PC-9 (cell line): ENCODE measurements around the gene MTUS2. TPM values are rescaled to one million over a fixed set of nuclear protein-coding genes. Genes with fewer than 3 reads are reported as not detected.

Source experiments
- BruUV-seq: library from RNA; stranded (reverse); fragments of 400-500 nt; replicated peaks from 2 replicates; lab custom pipeline; 2021; lab: Mats Ljungman, UMichigan
- CTCF ChIA-PET: fragments of 300-600 bp; sonication (Branson Sonifier 250); formaldehyde crosslinking; loops from one replicate; lab custom pipeline; 2022; ENCODE audit warnings: antibody characterized with exemption; lab: Charles Lee
- POLR2A ChIA-PET: fragments of 300-600 bp; sonication (Branson Sonifier 250); formaldehyde crosslinking; loops from one replicate; lab custom pipeline; 2022; ENCODE audit warnings: antibody characterized with exemption; ENCODE audit not compliant: unreplicated experiment; lab: Charles Lee
- DNase-seq, 2 experiments: peaks; one replicate each; pipeline versions ENCODE4 v3.0.0 to v3.0.0-alpha.2; 2015 to 2022; ENCODE audit warnings: mixed read lengths in 1 of 2
- H2AFZ ChIP-seq: fragments of 200-600 bp; sonication (generic); 2 replicates; pipeline ENCODE4 v1.8.1; 2017; ENCODE audit warnings: antibody characterized with exemption
- H3F3A ChIP-seq: fragments of 200-600 bp; sonication (generic); 2 replicates; pipeline ENCODE4 v1.8.1; 2017; ENCODE audit warnings: antibody characterized with exemption, mild to moderate bottlenecking, low read depth; ENCODE audit not compliant: insufficient read depth
- H3K27ac ChIP-seq: fragments of 200-600 bp; sonication (generic); 2 replicates; pipeline ENCODE4 v1.6.1; 2016; ENCODE audit warnings: mixed run types
- H3K27me3 ChIP-seq: fragments of 200-600 bp; sonication (generic); 2 replicates; pipeline ENCODE4 v1.6.1; 2016; ENCODE audit warnings: low read depth, mixed run types; ENCODE audit not compliant: insufficient read depth
- H3K36me3 ChIP-seq: fragments of 200-600 bp; sonication (generic); 2 replicates; pipeline ENCODE4 v1.6.1; 2016; ENCODE audit warnings: low read depth, mixed run types
- H3K4me1 ChIP-seq: fragments of 200-600 bp; sonication (generic); replicated peaks from 2 replicates; pipeline ENCODE4 v1.6.1; 2016; ENCODE audit warnings: mixed run types; ENCODE audit not compliant: insufficient read depth
- H3K4me2 ChIP-seq: fragments of 200-600 bp; sonication (generic); 2 replicates; pipeline ENCODE4 v1.6.1; 2017; ENCODE audit warnings: mixed run types
- H3K4me3 ChIP-seq: fragments of 200-600 bp; sonication (generic); 2 replicates; pipeline ENCODE4 v1.6.1; 2016; ENCODE audit warnings: mixed run types
- H3K79me2 ChIP-seq: fragments of 200-600 bp; sonication (generic); 2 replicates; pipeline ENCODE4 v1.6.1; 2017; ENCODE audit warnings: low read depth, mixed run types
- H3K9me2 ChIP-seq: fragments of 200-600 bp; sonication (generic); 2 replicates; pipeline ENCODE4 v1.8.1; 2017; ENCODE audit warnings: mild to moderate bottlenecking; ENCODE audit not compliant: insufficient read depth
- H3K9me3 ChIP-seq: fragments of 200-600 bp; sonication (generic); 2 replicates; pipeline ENCODE4 v1.8.1; 2016; ENCODE audit warnings: low read depth; ENCODE audit not compliant: insufficient read depth
- H4K20me1 ChIP-seq: fragments of 200-600 bp; sonication (generic); 2 replicates; pipeline ENCODE4 v1.8.1; 2017; ENCODE audit not compliant: insufficient read depth
- EZH2 ChIP-seq: fragments of 200-600 bp; sonication (generic); IDR thresholded peaks from 2 replicates; pipeline ENCODE4 v1.8.0; 2017; ENCODE audit warnings: antibody characterized with exemption, low read depth
- intact Hi-C: fragments of 100-400 bp; cut with micrococcal nuclease; formaldehyde crosslinking; loops from one replicate; pipeline ENCODE4 v1.10.0; 2022; ENCODE audit not compliant: unreplicated experiment
- total RNA-seq: library from RNA; stranded (reverse); gene quantifications from 2 replicates; pipeline ENCODE4 v1.2.3, GENCODE V29; 2021
- TF ChIP-seq, protein P1 (sequence below): fragments of 200-600 bp; sonication (generic); conservative IDR thresholded peaks from 2 replicates; pipeline ENCODE4 v1.6.1; 2017; ENCODE audit warnings: mixed run types, antibody characterized with exemption, mild to moderate bottlenecking, moderate library complexity

MTUS2 gene
- total RNA-seq, 1 experiment from 2014 or later = not detected

DNA sequence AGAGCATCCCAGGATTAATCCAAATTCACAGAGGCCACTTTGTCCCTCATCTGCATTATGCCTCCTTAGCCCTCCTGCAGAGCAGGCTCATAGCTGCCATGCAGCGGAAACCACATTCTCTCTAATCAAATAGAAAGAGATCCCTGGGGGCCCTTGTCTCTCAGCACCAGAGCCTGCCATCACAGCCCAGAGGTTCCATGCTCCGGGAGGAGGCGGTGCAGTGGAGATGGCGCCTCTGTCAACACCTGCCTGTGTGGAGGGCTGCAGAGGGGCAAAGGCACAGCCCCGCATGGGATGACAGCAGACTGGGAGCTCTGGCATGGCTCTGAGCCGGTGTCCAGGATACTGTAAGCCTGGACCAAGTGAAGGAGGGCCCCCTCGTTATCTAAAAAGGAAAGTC is 664.1 kb downstream of the MTUS2 start:
- no peaks in the 10 kb centered on the region for H3F3A ChIP-seq
- no peak overlapping the region for H3K27ac ChIP-seq
- intact Hi-C loops = no loop called here
- no peak overlapping the region for H2AFZ ChIP-seq
- H3K4me2 ChIP-seq = no peak overlapping the region
- no TSS peak for BruUV-seq
- DNase-seq = no peak
- no peak for TF ChIP-seq EZH2
- TF ChIP-seq, protein P1, sequence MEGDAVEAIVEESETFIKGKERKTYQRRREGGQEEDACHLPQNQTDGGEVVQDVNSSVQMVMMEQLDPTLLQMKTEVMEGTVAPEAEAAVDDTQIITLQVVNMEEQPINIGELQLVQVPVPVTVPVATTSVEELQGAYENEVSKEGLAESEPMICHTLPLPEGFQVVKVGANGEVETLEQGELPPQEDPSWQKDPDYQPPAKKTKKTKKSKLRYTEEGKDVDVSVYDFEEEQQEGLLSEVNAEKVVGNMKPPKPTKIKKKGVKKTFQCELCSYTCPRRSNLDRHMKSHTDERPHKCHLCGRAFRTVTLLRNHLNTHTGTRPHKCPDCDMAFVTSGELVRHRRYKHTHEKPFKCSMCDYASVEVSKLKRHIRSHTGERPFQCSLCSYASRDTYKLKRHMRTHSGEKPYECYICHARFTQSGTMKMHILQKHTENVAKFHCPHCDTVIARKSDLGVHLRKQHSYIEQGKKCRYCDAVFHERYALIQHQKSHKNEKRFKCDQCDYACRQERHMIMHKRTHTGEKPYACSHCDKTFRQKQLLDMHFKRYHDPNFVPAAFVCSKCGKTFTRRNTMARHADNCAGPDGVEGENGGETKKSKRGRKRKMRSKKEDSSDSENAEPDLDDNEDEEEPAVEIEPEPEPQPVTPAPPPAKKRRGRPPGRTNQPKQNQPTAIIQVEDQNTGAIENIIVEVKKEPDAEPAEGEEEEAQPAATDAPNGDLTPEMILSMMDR = no peak
- CTCF ChIA-PET = no interaction called here
- POLR2A ChIA-PET = no interaction called here
- no peaks in the 10 kb centered on the region for H3K36me3 ChIP-seq
- H3K4me1 ChIP-seq = no peaks in the 10 kb centered on the region
- no peak overlapping the region for H3K4me3 ChIP-seq
- H4K20me1 ChIP-seq = no peaks in the 10 kb centered on the region; the same call in 1 of the 2 replicates
- H3K79me2 ChIP-seq = no peaks in the 10 kb centered on the region
- no peaks in the 10 kb centered on the region for H3K9me3 ChIP-seq
- H3K9me2 ChIP-seq = no peaks in the 10 kb centered on the region
- peaks cover 92% of the 10 kb centered on the region for H3K27me3 ChIP-seq

DNA sequence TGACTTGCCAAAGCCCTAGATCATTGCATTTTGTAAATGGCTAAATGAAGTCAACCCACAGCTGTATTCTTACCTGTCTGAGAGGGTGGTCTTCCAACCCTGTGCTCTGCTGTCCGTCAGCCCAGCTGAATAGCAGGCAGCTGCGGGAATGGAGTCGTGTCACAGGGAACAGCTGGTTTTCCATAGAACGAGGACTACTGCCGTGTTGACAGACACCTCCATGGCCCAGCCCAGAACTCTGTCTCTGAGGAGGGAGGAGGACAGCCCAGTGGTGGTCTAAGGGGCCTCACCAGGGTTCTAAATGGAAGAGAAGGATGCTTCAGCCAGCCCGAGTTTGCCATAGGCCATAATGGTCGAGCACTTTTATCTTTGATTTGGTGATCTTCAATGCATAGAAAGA is 664.7 kb downstream of the MTUS2 start:
- Histone ChIP-seq H3K4me2 (no peak overlapping the region), H3K27ac (no peak overlapping the region), H3K79me2 (no peaks in the 10 kb centered on the region), H3K4me1 (no peaks in the 10 kb centered on the region), H3F3A (no peaks in the 10 kb centered on the region), H3K4me3 (no peak overlapping the region), H3K9me3 (no peaks in the 10 kb centered on the region), H4K20me1 (no peaks in the 10 kb centered on the region; the same call in 1 of the 2 replicates), H3K27me3 (peaks cover 87% of the 10 kb centered on the region), H2AFZ (no peak overlapping the region), H3K9me2 (no peaks in the 10 kb centered on the region), H3K36me3 (no peaks in the 10 kb centered on the region)
- DNase-seq = no peak
- intact Hi-C loops = no loop called here
- no TSS peak for BruUV-seq
- no peak for TF ChIP-seq EZH2
- TF ChIP-seq, protein P1 = no peak
- CTCF ChIA-PET = no interaction called here
- POLR2A ChIA-PET = no interaction called here

DNA sequence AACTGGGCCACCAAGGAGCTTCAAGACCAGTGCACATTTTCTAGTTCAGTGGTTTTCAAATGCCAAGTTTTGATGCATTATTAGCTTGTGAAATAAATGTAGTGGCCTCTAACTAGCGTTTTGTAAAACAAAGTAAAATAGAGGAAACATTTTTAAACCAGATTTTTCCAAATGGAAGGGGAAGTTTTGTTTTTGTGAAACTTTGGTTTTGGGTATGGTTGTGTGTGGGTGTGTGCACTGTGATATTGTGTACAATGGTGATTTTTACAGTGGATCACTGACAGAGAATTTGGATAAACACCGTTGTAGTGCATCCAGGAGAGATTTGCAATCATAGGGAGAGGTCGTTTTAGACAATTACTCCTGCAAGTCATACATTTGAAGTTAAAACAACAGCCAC is 666.4 kb downstream of the MTUS2 start:
- Histone ChIP-seq H4K20me1 (no peaks in the 10 kb centered on the region; the same call in 1 of the 2 replicates), H3K4me3 (no peak overlapping the region), H3K9me2 (no peaks in the 10 kb centered on the region), H3K9me3 (no peaks in the 10 kb centered on the region), H3F3A (no peaks in the 10 kb centered on the region), H3K27ac (no peak overlapping the region), H3K4me1 (no peaks in the 10 kb centered on the region), H3K79me2 (no peaks in the 10 kb centered on the region), H3K4me2 (no peak overlapping the region), H3K27me3 (peaks cover 72% of the 10 kb centered on the region), H3K36me3 (no peaks in the 10 kb centered on the region), H2AFZ (no peak overlapping the region)
- ChIA-PET CTCF (no interaction called here), POLR2A (no interaction called here)
- no peak for TF ChIP-seq EZH2
- TF ChIP-seq, protein P1 = no peak
- BruUV-seq = no TSS peak
- DNase-seq = no peak
- intact Hi-C loops = no loop called here
